Erythroblast (primary cell): Measurements from ENCODE around the gene TIPRL.
A peak's percentile ranks its signal among the peaks of the same experiment; 100 is the strongest.
"Not testable (repeated sequence)": the region's sequence is repeated elsewhere in the genome, so short reads cannot be mapped to it uniquely, and the experiment has no call there.

Experiments
- DNase-seq, 2 experiments: peaks; one replicate each; lab custom pipeline; 2025; lab: John Stamatoyannopoulos, UW
- GATA1 ChIP-seq: IDR thresholded peaks from 2 replicates; pipeline ENCODE4 v1.6.1; 2011; ENCODE audit warnings: low read depth, mild to moderate bottlenecking, control low read depth, low read length, moderate library complexity
- POLR2A ChIP-seq: IDR thresholded peaks from 2 replicates; pipeline ENCODE4 v1.6.1; 2011; ENCODE audit warnings: mild to moderate bottlenecking, low read length

TIPRL gene

GRCh38 chr1:168172250-168172915, 6.4 kb upstream of the TIPRL start:
- peak in 1 of 2 experiments; percentile 4 for DNase-seq
- TF ChIP-seq GATA1 = no peak
- TF ChIP-seq POLR2A = no peak

GRCh38 chr1:168178227-168178637, 530 bp upstream of the TIPRL start:
- DNase-seq = no peak
- TF ChIP-seq POLR2A (no peak), GATA1 (no peak)

GRCh38 chr1:168179438-168180147, 831 bp downstream of the TIPRL start:
- peak in 1 of 2 experiments; percentile 40 for DNase-seq
- TF ChIP-seq GATA1 (no peak), POLR2A (no peak)

GRCh38 chr1:168180148-168180524, 1.4 kb downstream of the TIPRL start:
- TF ChIP-seq POLR2A (no peak), GATA1 (no peak)
- DNase-seq = peak in 1 of 2 experiments; percentile 29

- not testable (repeated sequence) for DNase-seq
These were observed 2.4 kb downstream of the TIPRL start for GRCh38 chr1:168181063-168181720.

- TF ChIP-seq POLR2A (no peak), GATA1 (no peak)
- no peak for DNase-seq
These were observed 8.4 kb downstream of the TIPRL start for GRCh38 chr1:168187177-168187576.

- no peak for DNase-seq
- TF ChIP-seq POLR2A (no peak), GATA1 (no peak)
These were observed 11.6 kb downstream of the TIPRL start for GRCh38 chr1:168190403-168190802.

GRCh38 chr1:168195199-168196135, 16.7 kb downstream of the TIPRL start:
- TF ChIP-seq POLR2A (no peak), GATA1 (no peak)
- DNase-seq = no peak

- TF ChIP-seq POLR2A = no peak
- no peak for TF ChIP-seq GATA1
- DNase-seq = no peak
These were observed 20.3 kb downstream of the TIPRL start for GRCh38 chr1:168199056-168199455.

- no peak for DNase-seq
- no peak for TF ChIP-seq POLR2A
These were observed 24.3 kb downstream of the TIPRL start for GRCh38 chr1:168202941-168203654.

- no peak for DNase-seq
- no peak for TF ChIP-seq POLR2A
- no peak for TF ChIP-seq GATA1
These were observed 27.3 kb downstream of the TIPRL start for GRCh38 chr1:168206111-168206510.

GRCh38 chr1:168207673-168208072, 28.9 kb downstream of the TIPRL start:
- not testable (repeated sequence) for DNase-seq

GRCh38 chr1:168210312-168210711, 31.6 kb downstream of the TIPRL start:
- no peak for DNase-seq

More at GRCh38 chr1:168210312-168210711, 31.6 kb downstream of the TIPRL start:
- TF ChIP-seq GATA1 (no peak), POLR2A (no peak)
